Measurements from ENCODE around the gene ITGAX. TPM values are rescaled to one million over a fixed set of nuclear protein-coding genes. Genes with fewer than 3 reads are reported as not detected.

ITGAX gene
- total RNA-seq, 2 experiments from 2014 or later: 2.9 to 3.1 TPM

DNA sequence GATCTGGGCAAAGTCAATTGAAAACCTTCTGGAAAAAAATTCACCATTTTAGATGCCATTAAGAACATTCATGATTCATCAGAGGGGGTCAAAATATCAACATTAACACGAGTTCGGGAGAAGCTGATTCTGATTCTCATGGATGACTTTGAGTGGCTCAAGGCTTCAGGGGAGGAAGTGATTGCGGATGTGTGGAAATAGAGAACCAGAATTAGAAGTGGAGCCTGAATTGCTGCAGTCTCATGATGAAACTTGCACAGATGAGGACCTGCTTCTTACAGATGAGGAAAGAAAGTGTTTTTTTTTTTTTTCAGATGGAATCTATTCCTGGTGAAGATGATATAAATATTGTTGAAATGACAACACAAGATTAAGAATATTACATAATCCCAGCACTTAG lies 12.9 kb downstream of the ITGAX start:
- H3K27ac Mint-ChIP-seq: no peak overlapping the region
- CTCF ChIA-PET: interaction anchor here (0.7 to 1.1 kb wide), 2 partner anchors 57 to 398 kb away, joined by 3 to 5 read pairs; no protein-coding TSS in a partner anchor
- no peaks in the 10 kb centered on the region for H3K27me3 Mint-ChIP-seq
- POLR2A ChIA-PET: no interaction called here
- H3K36me3 Mint-ChIP-seq (ENCODE audit: low read depth): no peaks in the 10 kb centered on the region
- H3K4me3 Mint-ChIP-seq: no peak overlapping the region
- DNase-seq: no peak
- H3K4me1 Mint-ChIP-seq: peaks cover 28% of the 10 kb centered on the region
- no peaks in the 10 kb centered on the region for H3K9me3 Mint-ChIP-seq

DNA sequence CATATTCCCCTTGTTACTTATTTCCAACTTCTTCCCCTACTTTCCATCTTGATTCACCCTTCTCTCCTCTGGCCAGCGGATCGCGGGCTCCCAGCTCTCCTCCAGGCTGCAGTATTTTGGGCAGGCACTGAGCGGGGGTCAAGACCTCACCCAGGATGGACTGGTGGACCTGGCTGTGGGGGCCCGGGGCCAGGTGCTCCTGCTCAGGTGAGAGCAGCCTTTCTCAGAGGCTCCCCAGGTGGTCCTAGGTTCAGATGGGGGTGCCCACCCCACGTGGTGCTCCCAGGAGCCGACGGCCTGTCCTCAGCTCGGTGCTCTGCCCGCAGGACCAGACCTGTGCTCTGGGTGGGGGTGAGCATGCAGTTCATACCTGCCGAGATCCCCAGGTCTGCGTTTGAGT lies 16.0 kb downstream of the ITGAX start:
- POLR2A ChIA-PET: no interaction called here
- no peaks in the 10 kb centered on the region for H3K36me3 Mint-ChIP-seq (ENCODE audit: low read depth)
- no peak overlapping the region for H3K27ac Mint-ChIP-seq
- CTCF ChIA-PET: no interaction called here
- peaks cover 21% of the 10 kb centered on the region for H3K4me1 Mint-ChIP-seq
- no peak overlapping the region for H3K4me3 Mint-ChIP-seq
- H3K27me3 Mint-ChIP-seq: peaks cover 6% of the 10 kb centered on the region
- H3K9me3 Mint-ChIP-seq: no peaks in the 10 kb centered on the region
- no peak for DNase-seq

DNA sequence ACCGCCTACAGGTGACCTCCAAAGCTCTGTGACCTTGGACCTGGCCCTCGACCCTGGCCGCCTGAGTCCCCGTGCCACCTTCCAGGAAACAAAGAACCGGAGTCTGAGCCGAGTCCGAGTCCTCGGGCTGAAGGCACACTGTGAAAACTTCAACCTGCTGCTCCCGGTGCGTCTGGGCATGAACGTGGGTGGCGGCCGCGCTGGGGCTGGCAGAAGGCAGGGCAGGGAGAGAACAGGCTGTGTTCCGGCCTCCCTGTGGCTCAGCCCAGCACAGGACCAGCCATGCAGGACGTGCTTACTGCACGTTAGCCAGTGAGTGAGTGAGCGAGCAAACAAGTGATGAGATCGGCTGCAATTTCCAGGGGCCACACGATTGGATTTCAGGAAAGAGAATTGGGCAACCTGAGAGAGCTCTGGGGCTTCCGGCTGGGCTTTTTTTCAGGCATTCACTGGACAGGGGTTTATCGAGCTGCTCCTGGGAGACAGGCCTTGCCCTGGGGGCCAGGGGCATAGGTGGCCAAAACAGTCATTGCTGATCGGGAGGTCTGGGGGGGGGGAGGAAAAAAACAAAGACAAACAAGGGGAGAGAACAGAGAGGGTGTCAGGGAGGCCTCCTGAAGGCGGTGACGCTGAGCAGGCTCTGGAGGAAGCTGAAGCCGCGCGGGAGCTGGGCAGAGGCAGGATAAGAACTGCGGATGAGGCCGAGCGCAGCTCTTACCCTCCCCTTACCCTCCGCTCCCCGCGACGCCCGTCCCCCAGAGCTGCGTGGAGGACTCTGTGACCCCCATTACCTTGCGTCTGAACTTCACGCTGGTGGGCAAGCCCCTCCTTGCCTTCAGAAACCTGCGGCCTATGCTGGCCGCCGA lies 16.9 kb downstream of the ITGAX start:
- Mint-ChIP-seq H3K4me1 (peaks cover 13% of the 10 kb centered on the region), H3K36me3 (ENCODE audit: low read depth) (no peaks in the 10 kb centered on the region), H3K4me3 (no peak overlapping the region), H3K27ac (no peak overlapping the region), H3K27me3 (peaks cover 8% of the 10 kb centered on the region), H3K9me3 (no peaks in the 10 kb centered on the region)
- CTCF ChIA-PET: no interaction called here
- POLR2A ChIA-PET: no interaction called here
- no peak for DNase-seq

DNA sequence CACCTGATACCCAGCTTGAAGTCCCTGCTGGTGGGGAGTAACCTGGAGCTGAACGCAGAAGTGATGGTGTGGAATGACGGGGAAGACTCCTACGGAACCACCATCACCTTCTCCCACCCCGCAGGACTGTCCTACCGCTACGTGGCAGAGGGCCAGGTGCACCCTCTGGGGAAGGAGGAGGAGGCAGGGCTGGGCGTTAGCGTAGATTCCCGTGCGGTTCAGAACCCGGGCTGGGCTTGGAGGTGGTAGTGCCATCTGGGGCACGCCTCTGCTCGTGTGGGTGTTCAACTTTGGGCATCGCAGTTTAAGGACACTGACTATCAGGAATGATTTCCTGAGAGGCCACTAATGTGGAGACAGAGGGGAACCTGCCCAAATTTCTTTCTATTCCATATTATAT lies 18.3 kb downstream of the ITGAX start:
- ChIA-PET POLR2A (no interaction called here), CTCF (interaction anchor here (0.9 to 2.2 kb wide), 2 partner anchors 9 to 34 kb away, joined by 4 to 5 read pairs; no protein-coding TSS in a partner anchor)
- no peak for DNase-seq
- Mint-ChIP-seq H3K4me1 (no peaks in the 10 kb centered on the region), H3K27me3 (peaks cover 8% of the 10 kb centered on the region), H3K36me3 (ENCODE audit: low read depth) (no peaks in the 10 kb centered on the region), H3K27ac (no peak overlapping the region), H3K4me3 (no peak overlapping the region), H3K9me3 (no peaks in the 10 kb centered on the region)

DNA sequence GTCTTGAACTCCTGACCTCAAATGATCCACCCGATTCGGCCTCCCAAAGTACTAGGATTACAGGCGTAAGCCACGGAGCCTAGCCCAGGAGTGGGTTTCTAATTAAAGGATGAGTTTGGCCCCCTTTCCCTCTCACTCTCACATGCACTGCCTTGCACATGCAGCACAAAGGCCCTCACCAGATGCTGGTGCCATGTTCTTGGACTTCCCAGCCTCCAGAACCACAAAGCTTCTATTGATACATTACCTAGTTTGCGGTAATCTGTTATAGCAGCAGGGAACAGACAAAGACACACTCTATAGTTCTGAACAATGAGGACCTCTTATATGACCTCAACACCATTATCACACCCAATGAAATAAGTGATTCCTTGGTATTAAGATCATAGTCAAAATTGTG lies 20.3 kb downstream of the ITGAX start:
- H3K4me3 Mint-ChIP-seq: no peak overlapping the region
- ChIA-PET POLR2A (no interaction called here), CTCF (interaction anchor here (0.6 to 0.8 kb wide), 2 partner anchors 29 to 317 kb away, joined by 3 read pairs; no protein-coding TSS in a partner anchor)
- no peaks in the 10 kb centered on the region for H3K36me3 Mint-ChIP-seq (ENCODE audit: low read depth)
- no peaks in the 10 kb centered on the region for H3K4me1 Mint-ChIP-seq
- no peak for DNase-seq
- H3K27ac Mint-ChIP-seq: no peak overlapping the region
- no peaks in the 10 kb centered on the region for H3K9me3 Mint-ChIP-seq
- peaks cover 8% of the 10 kb centered on the region for H3K27me3 Mint-ChIP-seq

DNA sequence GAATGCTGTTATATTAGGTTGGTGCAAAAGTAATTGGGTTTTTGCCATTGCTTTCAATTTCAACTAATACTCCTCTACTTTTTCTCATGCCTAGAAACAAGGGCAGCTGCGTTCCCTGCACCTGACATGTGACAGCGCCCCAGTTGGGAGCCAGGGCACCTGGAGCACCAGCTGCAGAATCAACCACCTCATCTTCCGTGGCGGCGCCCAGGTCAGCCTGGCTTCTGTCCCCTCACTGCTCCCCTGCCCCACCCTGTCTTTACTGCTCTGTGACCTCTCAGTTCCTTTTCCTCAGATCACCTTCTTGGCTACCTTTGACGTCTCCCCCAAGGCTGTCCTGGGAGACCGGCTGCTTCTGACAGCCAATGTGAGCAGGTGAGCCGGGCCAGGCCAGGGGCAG lies 21.7 kb downstream of the ITGAX start:
- POLR2A ChIA-PET: no interaction called here
- Mint-ChIP-seq H3K27me3 (peaks cover 8% of the 10 kb centered on the region), H3K4me3 (no peak overlapping the region), H3K9me3 (no peaks in the 10 kb centered on the region), H3K36me3 (ENCODE audit: low read depth) (no peaks in the 10 kb centered on the region), H3K27ac (no peak overlapping the region), H3K4me1 (no peaks in the 10 kb centered on the region)
- CTCF ChIA-PET: interaction anchor here (0.5 kb wide), 1 partner anchor 31 kb away, joined by 5 read pairs; no protein-coding TSS in a partner anchor
- DNase-seq: no peak

DNA sequence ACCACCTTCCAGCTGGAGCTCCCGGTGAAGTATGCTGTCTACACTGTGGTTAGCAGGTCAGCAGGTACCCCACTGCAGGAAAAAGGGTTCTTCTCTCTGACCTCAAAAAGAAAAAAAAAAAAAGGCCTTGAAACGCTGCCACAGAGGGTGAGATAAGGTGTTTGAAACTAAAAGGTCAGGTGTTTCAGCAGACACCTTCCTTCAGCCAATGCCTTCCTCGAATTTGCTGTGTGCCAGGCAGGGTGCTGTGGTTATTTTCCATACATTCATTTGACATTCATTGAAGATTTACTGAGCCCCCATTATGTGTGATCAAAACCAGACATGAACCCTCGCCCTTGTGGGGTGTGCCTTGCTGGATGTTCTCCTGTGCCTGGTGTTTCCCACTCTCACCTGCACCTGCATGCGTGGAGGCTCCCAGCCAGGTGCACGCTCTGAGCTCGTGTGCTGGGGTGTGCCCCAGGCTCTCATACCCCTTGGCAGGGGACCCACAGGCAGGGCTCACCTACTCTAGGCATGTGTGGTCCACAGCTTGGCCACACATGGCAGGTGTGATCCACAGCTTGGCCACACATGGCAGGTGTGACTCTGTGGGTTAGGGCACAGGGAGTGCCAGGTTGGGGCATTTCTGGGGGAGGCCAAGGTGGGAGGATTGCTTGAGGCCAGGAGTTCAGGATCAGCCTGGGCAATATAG lies 22.4 kb downstream of the ITGAX start:
- Mint-ChIP-seq H3K9me3 (no peaks in the 10 kb centered on the region), H3K36me3 (ENCODE audit: low read depth) (no peaks in the 10 kb centered on the region), H3K4me3 (no peak overlapping the region), H3K27me3 (peaks cover 8% of the 10 kb centered on the region), H3K27ac (peak overlapping the region; percentile 36), H3K4me1 (peaks cover 1% of the 10 kb centered on the region)
- no peak for DNase-seq
- ChIA-PET CTCF (interaction anchor here (0.5 to 1.4 kb wide), 4 partner anchors 9 to 187 kb away, joined by 3 to 5 read pairs (median 4); no protein-coding TSS in a partner anchor), POLR2A (no interaction called here)

DNA sequence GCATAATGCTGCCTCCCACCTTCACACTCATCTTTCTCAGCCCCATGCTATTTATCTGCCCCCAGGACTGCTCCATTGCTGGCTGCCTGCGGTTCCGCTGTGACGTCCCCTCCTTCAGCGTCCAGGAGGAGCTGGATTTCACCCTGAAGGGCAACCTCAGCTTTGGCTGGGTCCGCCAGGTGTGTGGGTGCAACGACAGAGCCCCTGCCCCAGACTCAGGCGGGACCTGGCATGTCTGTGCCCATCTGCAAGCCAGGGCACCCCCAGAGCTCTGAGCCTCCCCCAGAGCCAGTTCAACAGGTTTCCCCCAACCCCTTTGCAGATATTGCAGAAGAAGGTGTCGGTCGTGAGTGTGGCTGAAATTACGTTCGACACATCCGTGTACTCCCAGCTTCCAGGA lies 25.2 kb downstream of the ITGAX start:
- Mint-ChIP-seq H3K4me1 (peaks cover 5% of the 10 kb centered on the region), H3K36me3 (ENCODE audit: low read depth) (no peaks in the 10 kb centered on the region), H3K27ac (no peak overlapping the region), H3K4me3 (no peak overlapping the region), H3K27me3 (peaks cover 7% of the 10 kb centered on the region), H3K9me3 (no peaks in the 10 kb centered on the region)
- ChIA-PET CTCF (no interaction called here), POLR2A (no interaction called here)
- DNase-seq: no peak

DNA sequence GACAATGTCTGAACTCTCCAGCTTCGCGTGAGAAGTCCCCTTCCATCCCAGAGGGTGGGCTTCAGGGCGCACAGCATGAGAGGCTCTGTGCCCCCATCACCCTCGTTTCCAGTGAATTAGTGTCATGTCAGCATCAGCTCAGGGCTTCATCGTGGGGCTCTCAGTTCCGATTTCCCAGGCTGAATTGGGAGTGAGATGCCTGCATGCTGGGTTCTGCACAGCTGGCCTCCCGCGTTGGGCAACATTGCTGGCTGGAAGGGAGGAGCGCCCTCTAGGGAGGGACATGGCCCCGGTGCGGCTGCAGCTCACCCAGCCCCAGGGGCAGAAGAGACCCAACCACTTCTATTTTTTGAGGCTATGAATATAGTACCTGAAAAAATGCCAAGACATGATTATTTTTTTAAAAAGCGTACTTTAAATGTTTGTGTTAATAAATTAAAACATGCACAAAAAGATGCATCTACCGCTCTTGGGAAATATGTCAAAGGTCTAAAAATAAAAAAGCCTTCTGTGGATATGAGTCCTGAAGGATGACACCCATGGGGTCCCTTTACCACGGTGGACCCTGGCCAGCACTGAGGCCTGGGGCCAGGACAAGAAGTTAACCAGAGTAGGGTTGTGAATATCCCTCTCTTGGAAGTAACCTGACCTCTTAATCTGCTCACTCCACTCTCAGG lies 27.6 kb downstream of the ITGAX start:
- peaks cover 8% of the 10 kb centered on the region for H3K4me1 Mint-ChIP-seq
- POLR2A ChIA-PET: interaction anchor here (0.6 to 0.9 kb wide), 2 partner anchors 166 to 189 kb away, joined by 3 read pairs; partner anchors contain the start of gene PYDC1
- H3K4me3 Mint-ChIP-seq: no peak overlapping the region
- CTCF ChIA-PET: interaction anchor here (0.5 to 1.8 kb wide), 18 partner anchors 9 to 1554 kb away, joined by 3 to 8 read pairs (median 3); partner anchors contain the start of genes COX6A2, PYCARD and ZNF843
- peaks cover 16% of the 10 kb centered on the region for H3K27me3 Mint-ChIP-seq
- H3K9me3 Mint-ChIP-seq: no peaks in the 10 kb centered on the region
- DNase-seq: peak; percentile 71
- H3K27ac Mint-ChIP-seq: no peak overlapping the region
- no peaks in the 10 kb centered on the region for H3K36me3 Mint-ChIP-seq (ENCODE audit: low read depth)

DNA sequence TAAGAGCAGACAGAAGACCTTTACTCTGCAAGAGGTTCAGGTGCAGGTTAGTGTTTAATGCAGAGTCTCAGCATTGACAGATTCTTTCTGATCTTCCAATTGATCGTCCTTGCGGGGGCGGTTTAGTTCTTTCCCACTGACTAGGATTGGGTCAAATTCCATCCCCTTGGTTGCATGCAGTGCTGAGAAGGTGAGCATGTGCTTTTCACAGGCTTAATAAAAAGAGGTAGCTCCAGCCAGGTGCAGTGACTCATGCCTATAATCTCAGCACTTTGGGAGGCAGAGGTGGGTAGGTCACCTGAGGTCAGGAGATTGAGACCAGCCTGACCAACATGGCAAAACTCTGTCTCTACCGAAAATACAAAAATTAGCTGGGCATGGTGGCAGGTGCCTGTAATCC lies 30.7 kb downstream of the ITGAX start:
- ChIA-PET POLR2A (no interaction called here), CTCF (interaction anchor here (1.1 to 1.3 kb wide), 4 partner anchors 8 to 243 kb away, joined by 3 read pairs; no protein-coding TSS in a partner anchor)
- DNase-seq: no peak
- peaks cover 30% of the 10 kb centered on the region for H3K27me3 Mint-ChIP-seq
- H3K27ac Mint-ChIP-seq: no peak overlapping the region
- no peak overlapping the region for H3K4me3 Mint-ChIP-seq
- peaks cover 8% of the 10 kb centered on the region for H3K4me1 Mint-ChIP-seq
- H3K36me3 Mint-ChIP-seq (ENCODE audit: low read depth): no peaks in the 10 kb centered on the region
- no peaks in the 10 kb centered on the region for H3K9me3 Mint-ChIP-seq

DNA sequence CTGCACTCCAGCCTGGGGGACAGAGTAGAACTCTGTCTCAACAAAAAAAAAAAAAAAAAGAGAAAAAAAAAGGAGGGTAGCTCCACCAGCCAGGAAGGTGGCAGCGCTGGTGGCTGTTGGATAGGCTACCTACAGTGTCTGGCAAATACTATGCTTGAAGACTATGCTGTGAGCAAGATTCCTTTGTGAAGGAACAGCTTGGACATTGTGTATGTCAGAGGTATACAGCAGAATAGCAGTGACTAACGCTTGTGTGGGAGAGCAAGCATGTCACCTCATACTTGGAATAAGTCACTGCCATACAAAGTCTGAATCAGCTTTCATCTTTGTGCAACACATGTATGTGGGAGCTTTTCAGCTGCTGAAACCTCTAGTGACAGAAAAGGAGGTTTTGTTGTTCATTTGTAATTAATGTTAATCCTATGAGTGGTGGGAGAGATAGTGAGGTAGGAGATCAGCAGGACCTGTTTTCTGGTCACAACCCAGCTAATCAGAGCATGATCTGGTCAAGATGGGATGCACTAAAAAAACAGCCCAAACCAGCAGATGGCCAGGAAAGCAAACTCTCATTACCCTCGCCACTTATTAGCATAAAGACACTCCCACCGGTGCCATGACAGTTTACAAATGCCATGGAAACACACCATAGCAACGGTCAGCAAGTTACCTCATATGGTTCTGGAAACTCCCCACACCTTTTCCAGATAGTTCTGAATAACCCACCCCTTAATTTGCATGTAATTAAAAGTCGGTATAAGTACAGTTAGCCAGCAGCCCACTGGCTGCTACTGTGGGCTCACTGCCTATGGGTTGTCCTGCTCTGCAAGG lies 31.4 kb downstream of the ITGAX start:
- DNase-seq: no peak
- POLR2A ChIA-PET: interaction anchor here (0.6 kb wide), 1 partner anchor 57 kb away, joined by 3 read pairs; no protein-coding TSS in a partner anchor
- Mint-ChIP-seq H3K27ac (no peak overlapping the region), H3K27me3 (peaks cover 32% of the 10 kb centered on the region), H3K4me3 (no peak overlapping the region), H3K4me1 (peaks cover 8% of the 10 kb centered on the region), H3K36me3 (ENCODE audit: low read depth) (no peaks in the 10 kb centered on the region), H3K9me3 (no peaks in the 10 kb centered on the region)
- CTCF ChIA-PET: interaction anchor here (0.6 to 1.3 kb wide), 5 partner anchors 9 to 244 kb away, joined by 3 read pairs; no protein-coding TSS in a partner anchor

DNA sequence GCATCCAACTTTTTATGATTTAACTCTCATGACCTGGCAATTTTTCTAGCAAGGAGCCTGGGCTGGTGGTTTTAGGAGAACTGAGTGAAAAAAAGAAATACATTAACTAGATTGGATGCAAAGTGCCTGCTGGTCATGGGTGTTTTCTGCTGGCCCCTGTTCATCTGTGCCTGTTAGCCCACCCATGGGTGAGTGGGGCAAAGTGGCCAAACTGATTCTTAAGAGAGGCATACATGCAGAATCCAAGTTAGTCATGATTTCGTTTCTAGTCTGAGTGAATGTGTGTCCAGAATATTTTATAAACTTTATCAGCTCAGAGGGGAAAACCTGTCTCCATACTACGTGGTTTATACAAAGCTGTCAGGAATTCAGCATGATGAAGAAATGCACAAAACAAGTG lies 33.6 kb downstream of the ITGAX start:
- POLR2A ChIA-PET: no interaction called here
- Mint-ChIP-seq H3K27ac (no peak overlapping the region), H3K4me1 (peaks cover 5% of the 10 kb centered on the region), H3K36me3 (ENCODE audit: low read depth) (no peaks in the 10 kb centered on the region), H3K9me3 (no peaks in the 10 kb centered on the region), H3K4me3 (no peak overlapping the region), H3K27me3 (peaks cover 30% of the 10 kb centered on the region)
- no peak for DNase-seq
- CTCF ChIA-PET: interaction anchor here (0.6 to 1.4 kb wide), 3 partner anchors 15 to 228 kb away, joined by 3 to 8 read pairs (median 5); no protein-coding TSS in a partner anchor
